GM12873 (cell line): ENCODE results near the gene MTX1.

ENCODE experiments used
- TF ChIP-seq, protein P1 (sequence below): IDR thresholded peaks from 2 replicates; pipeline ENCODE4 v1.5.1; 2012; ENCODE audit warnings: low read depth, mild to moderate bottlenecking, moderate library complexity, low read length, control low read depth; ENCODE audit not compliant: insufficient read depth; ENCODE audit errors: missing control alignments

Gene MTX1

DNA sequence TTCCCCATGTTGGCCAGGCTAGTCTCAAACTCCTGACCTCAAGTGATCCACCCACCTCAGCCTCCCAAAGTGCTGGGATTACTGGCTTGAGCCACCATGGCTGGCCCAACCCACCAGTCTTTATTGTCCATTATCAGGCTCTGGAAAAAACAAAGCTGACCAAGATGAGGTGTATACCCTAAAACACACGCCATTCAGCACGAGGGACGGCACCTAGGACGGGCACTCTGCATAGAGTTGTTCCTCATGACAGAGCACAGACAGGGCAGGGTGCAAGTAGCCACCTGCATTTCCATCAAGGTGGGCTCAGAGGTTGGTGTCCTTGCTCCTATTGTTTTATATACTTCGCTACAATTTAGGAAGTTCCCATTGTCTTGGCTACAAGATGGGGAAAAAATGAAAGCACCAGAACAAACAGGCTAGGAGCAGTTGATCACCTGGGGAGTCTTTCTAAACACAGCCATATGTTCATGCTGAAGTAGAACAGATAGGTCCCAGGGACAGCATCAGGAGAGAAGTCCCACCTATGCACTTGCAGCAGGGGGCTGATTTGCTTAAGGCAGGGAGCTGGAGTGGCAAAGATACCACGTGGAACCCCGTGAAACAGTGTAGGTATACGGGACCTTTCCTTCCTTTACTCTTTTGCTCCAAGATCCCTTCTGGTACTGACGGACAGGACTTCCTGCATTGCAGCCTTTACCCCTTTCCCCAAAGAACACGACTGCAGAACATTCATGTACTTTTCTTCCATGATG, 39.9 kb upstream of the MTX1 start:
- TF ChIP-seq, protein P1, sequence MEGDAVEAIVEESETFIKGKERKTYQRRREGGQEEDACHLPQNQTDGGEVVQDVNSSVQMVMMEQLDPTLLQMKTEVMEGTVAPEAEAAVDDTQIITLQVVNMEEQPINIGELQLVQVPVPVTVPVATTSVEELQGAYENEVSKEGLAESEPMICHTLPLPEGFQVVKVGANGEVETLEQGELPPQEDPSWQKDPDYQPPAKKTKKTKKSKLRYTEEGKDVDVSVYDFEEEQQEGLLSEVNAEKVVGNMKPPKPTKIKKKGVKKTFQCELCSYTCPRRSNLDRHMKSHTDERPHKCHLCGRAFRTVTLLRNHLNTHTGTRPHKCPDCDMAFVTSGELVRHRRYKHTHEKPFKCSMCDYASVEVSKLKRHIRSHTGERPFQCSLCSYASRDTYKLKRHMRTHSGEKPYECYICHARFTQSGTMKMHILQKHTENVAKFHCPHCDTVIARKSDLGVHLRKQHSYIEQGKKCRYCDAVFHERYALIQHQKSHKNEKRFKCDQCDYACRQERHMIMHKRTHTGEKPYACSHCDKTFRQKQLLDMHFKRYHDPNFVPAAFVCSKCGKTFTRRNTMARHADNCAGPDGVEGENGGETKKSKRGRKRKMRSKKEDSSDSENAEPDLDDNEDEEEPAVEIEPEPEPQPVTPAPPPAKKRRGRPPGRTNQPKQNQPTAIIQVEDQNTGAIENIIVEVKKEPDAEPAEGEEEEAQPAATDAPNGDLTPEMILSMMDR, result no peak

DNA sequence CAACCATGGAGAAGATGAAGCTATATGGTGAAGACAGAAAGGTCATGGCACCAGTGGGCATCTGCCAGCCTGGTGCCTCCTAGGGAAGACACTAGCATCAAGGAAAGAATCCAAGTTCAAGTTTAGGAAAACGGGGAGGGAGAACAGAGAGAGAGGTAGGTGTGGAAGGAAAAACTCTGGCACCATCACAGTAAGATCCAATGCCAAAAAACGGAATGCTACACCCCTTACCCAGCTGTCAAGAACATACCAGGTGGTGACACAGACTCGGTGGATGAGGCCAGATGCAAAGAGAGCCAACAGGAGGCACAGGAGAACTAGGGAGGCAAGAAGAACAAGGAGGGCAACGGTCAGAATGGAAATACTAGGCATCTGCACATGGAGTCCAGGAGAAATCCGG, 39.0 kb upstream of the MTX1 start:
- TF ChIP-seq, protein P1, result no peak

DNA sequence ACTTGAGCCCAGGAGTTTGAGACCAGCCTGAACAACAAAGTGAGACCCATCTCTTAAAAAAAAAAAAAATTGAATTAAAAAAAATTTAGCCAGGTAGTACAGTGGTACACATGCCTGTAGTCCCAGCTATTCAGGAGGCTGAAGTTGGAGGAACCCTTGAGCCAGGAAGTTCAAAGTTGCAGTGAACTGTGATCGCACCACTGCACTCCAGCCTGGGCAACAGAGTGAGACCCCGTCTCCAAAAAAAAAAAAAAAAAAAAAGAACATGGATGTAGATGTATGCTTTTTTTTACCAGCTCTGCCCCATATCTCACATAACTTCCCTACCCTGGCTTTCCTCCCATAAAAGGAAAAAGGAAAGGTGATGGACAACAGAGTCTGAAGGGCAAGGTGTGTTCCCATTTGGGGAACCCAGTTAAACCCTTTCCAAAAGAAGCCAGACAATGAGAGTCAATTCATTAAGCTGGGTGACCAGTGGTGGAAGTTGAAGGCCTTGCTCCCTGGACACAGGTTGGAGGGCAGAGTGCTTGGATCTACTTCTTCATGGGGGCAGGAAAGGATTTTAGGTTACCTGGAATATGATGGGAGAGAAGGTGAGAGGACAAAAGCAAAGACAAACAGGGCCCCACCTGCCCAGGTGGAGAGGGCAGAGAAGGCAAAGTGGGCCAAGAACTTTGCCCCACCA, 38.3 kb upstream of the MTX1 start:
- TF ChIP-seq, protein P1, result no peak

DNA sequence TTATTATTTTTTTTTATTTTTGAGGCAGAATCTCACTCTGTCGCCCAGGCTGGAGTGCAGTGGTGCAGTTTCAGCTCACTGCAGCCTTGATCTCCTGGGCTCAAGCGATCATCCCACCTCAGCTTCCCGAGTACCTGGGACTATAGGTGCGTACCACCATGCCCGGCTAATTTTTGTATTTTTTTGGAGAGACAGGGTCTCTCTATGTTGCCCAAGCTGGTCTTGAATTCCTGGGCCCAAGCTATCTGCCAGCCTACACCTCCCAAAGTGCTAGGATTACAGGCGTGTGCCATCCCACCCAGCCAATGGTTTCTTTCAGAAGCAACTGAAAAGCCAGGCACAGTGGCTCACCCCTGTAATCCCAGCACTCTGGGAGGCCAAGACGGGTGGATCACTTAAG, 37.7 kb upstream of the MTX1 start:
- TF ChIP-seq, protein P1, result no peak

DNA sequence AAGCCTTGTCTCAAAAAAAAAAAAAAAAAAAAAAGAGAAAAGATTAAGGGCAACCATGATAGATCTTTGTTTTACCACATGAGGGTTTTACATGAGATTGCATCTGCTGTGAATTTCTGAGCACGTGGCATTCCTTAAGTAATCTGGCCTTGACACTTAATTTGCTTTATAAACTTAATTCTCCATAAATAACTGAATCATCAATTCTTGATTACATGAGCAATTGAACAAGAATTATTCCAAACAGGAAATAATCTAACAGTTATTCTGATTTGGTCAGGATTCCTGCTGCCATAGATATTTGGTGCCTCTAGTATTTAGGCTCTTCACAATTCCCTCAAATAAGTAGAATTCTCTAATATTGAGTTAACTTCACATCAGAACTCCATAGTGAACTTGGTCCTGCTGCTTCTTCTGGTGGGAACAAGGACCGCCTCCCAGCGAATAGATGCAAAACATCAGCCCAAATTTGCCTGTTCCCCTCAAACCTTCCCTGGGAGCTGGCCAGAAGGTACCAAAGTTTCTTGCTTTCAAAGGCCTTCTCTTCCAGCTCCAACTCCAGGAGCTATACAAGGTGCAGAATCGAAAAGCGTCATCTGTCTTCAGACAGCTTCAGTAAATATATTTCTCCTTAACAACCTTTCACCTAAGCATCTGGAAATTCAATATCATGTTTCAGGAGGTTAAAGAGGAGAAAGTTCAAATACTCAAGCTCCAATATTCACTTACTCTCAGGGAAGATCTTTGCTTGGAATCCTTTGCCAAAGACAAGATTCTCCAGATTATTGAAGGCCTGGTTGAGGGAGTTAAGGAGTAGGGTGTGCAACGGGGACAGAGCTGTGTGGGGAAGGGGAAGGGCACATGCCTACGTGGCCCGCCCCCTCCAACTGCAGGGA, 36.4 kb upstream of the MTX1 start:
- TF ChIP-seq, protein P1, result no peak

DNA sequence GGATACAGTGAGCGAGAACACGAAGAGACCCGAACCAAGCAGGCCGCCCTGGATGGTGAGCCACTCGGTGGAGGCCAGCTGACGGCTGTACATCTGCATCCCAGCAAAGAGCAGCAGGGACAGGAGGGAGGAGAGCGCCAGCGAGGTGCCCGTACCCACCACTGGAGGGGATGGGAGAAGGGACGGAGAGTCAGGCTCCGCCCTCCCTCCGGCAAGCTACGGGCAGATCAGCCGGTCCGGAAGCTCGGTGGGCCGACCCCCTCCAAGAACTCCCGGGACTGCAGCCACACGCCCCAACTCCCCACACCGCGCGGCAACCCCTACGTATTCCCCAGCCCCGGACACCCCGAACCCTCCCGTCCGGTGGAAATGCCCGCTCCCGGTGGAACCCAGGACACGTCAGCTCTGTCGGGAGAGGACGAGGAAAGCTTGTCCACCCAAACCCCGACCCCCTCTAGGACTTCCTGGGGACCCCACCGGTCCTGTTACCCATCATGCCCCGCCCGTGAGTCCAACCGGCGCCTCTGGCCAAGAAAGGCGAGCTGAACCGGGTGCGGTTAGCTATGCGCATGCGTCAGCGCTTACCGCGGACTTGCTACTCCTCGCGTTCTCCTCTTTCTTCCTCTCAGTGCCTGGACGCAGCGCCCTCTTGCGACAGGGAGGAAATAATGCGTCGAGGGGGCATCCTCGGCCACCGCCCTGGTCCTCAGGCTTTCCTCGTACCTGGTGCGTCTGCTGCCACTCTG, 35.6 kb upstream of the MTX1 start, which contains the start of gene KRTCAP2:
TSS of gene KRTCAP2 (minus strand) at position 573 of the 746 bp plus-strand sequence. CDS start at position 493, 80 bp downstream.
- TF ChIP-seq, protein P1, result peak; percentile 99
